HCT116 (cell line): ENCODE results near the gene RAET1E. TPM values are rescaled to one million over a fixed set of nuclear protein-coding genes. Genes with fewer than 3 reads are reported as not detected.
"Not testable (repeated sequence)": the region's sequence is repeated elsewhere in the genome, so short reads cannot be mapped to it uniquely, and the experiment has no call there.

ENCODE experiments used
- ATAC-seq: fragments of 200-7000 bp; cut with Tn5 transposase; 2 replicates; pipeline ENCODE4 v1.9.1; 2020; ENCODE audit warnings: mild to moderate bottlenecking, moderate library complexity
- BruUV-seq: library from RNA; stranded (reverse); fragments of 400-500 nt; replicated peaks from 2 replicates; lab custom pipeline; 2021; lab: Mats Ljungman, UMichigan
- CTCF ChIA-PET: fragments of 300-600 bp; sonication (Branson Sonifier 250); formaldehyde crosslinking; loops from one replicate; lab custom pipeline; 2021; ENCODE audit warnings: antibody characterized with exemption; lab: Charles Lee
- POLR2A ChIA-PET: fragments of 300-600, 350-600 bp; sonication (Branson Sonifier 250); formaldehyde crosslinking; loops from one replicate; lab custom pipeline; 2021; ENCODE audit warnings: antibody characterized with exemption; lab: Charles Lee
- RAD21 ChIA-PET, 2 experiments: fragments of 300-600 bp; sonication (Branson Sonifier 250); formaldehyde crosslinking; loops; one replicate each; lab custom pipeline; 2023; ENCODE audit warnings: low total read pairs in 2 of 2; ENCODE audit not compliant: uncharacterized antibody in 2 of 2, unreplicated experiment in 2 of 2, low non-redundant PET in 1 of 2; lab: Charles Lee
- DNase-seq: peaks from one replicate; pipeline ENCODE4 v3.0.0-alpha.2; 2010; ENCODE audit warnings: low read depth, low spot score
- H2AFZ ChIP-seq: fragments of 200-600 bp; shearing (Covaris generic), sonication (generic); 2 replicates; pipeline ENCODE4 v1.6.1; 2017; ENCODE audit warnings: low read depth, mixed run types, mixed read lengths, antibody characterized with exemption, low read length; ENCODE audit not compliant: poor library complexity, severe bottlenecking
- H3K27ac ChIP-seq: 2 replicates; pipeline ENCODE4 v1.5.1; 2012; ENCODE audit warnings: low read depth, low read length
- H3K27me3 ChIP-seq: fragments of 200-600 bp; sonication (generic); 2 replicates; pipeline ENCODE4 v1.6.1; 2016; ENCODE audit warnings: mixed run types, low read length, mixed read lengths; ENCODE audit not compliant: insufficient read depth
- H3K36me3 ChIP-seq, 2 experiments: fragments of 200-500 bp in 1 of 2; fragments of 200-600 bp in 1 of 2; sonication (Bioruptor generic) in 1 of 2; sonication (generic) in 1 of 2; 2 replicates each; pipeline versions ENCODE4 v1.5.1 to v1.6.1; 2014 to 2016; ENCODE audit warnings: low read length in 2 of 2, inconsistent platforms in 1 of 2, mixed read lengths in 1 of 2, mixed run types in 1 of 2; ENCODE audit not compliant: insufficient read depth in 2 of 2, control insufficient read depth in 1 of 2
- H3K4me1 ChIP-seq, 2 experiments: fragments of 200-600 bp in 1 of 2; sonication (generic) in 1 of 2; 2 replicates each; pipeline versions ENCODE4 v1.5.1 to v1.6.1; 2012 to 2017; ENCODE audit warnings: low read length in 2 of 2, inconsistent platforms in 1 of 2, mild to moderate bottlenecking in 1 of 2, mixed read lengths in 1 of 2, mixed run types in 1 of 2, moderate library complexity in 1 of 2; ENCODE audit not compliant: insufficient read depth in 2 of 2, control insufficient read depth in 1 of 2
- H3K4me2 ChIP-seq: fragments of 200-600 bp; sonication (generic); 2 replicates; pipeline ENCODE4 v1.6.1; 2017; ENCODE audit warnings: mixed run types, low read length, mixed read lengths
- H3K4me3 ChIP-seq, 2 experiments: fragments of 200-600 bp in 1 of 2; sonication (generic) in 1 of 2; replicated peaks in 1 of 2; 2 replicates each; pipeline ENCODE4 v1.5.1; 2011 to 2016; ENCODE audit warnings: low read length in 2 of 2, control low read depth in 1 of 2, low read depth in 1 of 2, mild to moderate bottlenecking in 1 of 2, mixed read lengths in 1 of 2, mixed run types in 1 of 2
- H3K79me2 ChIP-seq: fragments of 200-600 bp; sonication (generic); 2 replicates; pipeline ENCODE4 v1.6.1; 2017; ENCODE audit warnings: mild to moderate bottlenecking, mixed run types, low read length, moderate library complexity, mixed read lengths; ENCODE audit not compliant: insufficient read depth
- H3K9ac ChIP-seq: fragments of 200-600 bp; sonication (generic); 2 replicates; pipeline ENCODE4 v1.6.1; 2016; ENCODE audit warnings: low read length, mixed read lengths
- H3K9me2 ChIP-seq: fragments of 200-600 bp; sonication (generic), shearing (Covaris generic); 2 replicates; pipeline ENCODE4 v1.6.1; 2017; ENCODE audit warnings: mixed run types, mild to moderate bottlenecking, moderate library complexity; ENCODE audit not compliant: insufficient read depth
- H3K9me3 ChIP-seq, 2 experiments: fragments of 200-500 bp in 1 of 2; fragments of 200-600 bp in 1 of 2; sonication (Bioruptor generic) in 1 of 2; sonication (generic) in 1 of 2; 2 replicates each; pipeline ENCODE4 v1.6.1; 2014 to 2017; ENCODE audit warnings: low read length in 2 of 2, mixed read lengths in 2 of 2, inconsistent platforms in 1 of 2, low read depth in 1 of 2, mild to moderate bottlenecking in 1 of 2, mixed run types in 1 of 2, moderate library complexity in 1 of 2; ENCODE audit not compliant: control insufficient read depth in 1 of 2, insufficient read depth in 1 of 2
- H4K20me1 ChIP-seq: fragments of 200-600 bp; sonication (generic), shearing (Covaris generic); 2 replicates; pipeline ENCODE4 v1.6.1; 2017; ENCODE audit warnings: mixed run types, mild to moderate bottlenecking, moderate library complexity; ENCODE audit not compliant: insufficient read depth
- EGR1 ChIP-seq: IDR thresholded peaks from 2 replicates; pipeline ENCODE4 v1.6.1; 2012; ENCODE audit warnings: low read depth
- ELF1 ChIP-seq: IDR thresholded peaks from 2 replicates; pipeline ENCODE4 v1.6.1; 2012; ENCODE audit warnings: low read depth, borderline replicate concordance
- JUND ChIP-seq: IDR thresholded peaks from 2 replicates; pipeline ENCODE4 v1.6.1; 2012
- POLR2A ChIP-seq: IDR thresholded peaks from 2 replicates; pipeline ENCODE4 v1.7.0; 2011; ENCODE audit warnings: borderline replicate concordance; ENCODE audit not compliant: insufficient read depth, insufficient read length; ENCODE audit errors: extremely low read depth
- POLR2AphosphoS5 ChIP-seq: IDR thresholded peaks from 2 replicates; pipeline ENCODE4 v1.6.1; 2011; ENCODE audit warnings: mild to moderate bottlenecking, low read depth, low read length, moderate library complexity
- RAD21 ChIP-seq: IDR thresholded peaks from 2 replicates; pipeline ENCODE4 v1.6.1; 2012; ENCODE audit warnings: low read depth, mild to moderate bottlenecking
- SP1 ChIP-seq: IDR thresholded peaks from 2 replicates; pipeline ENCODE4 v1.6.1; 2012; ENCODE audit warnings: low read depth
- ZFX ChIP-seq: fragments of 450-650 bp; IDR thresholded peaks from 2 replicates; pipeline ENCODE4 v1.6.1; 2017
- ZNF274 ChIP-seq: fragments of 200-500 bp; sonication (Bioruptor generic); IDR thresholded peaks from 2 replicates; pipeline ENCODE4 v1.6.1; 2014; ENCODE audit warnings: mild to moderate bottlenecking, low read depth, low read length, inconsistent platforms
- intact Hi-C: fragments of 100-400 bp; cut with micrococcal nuclease; formaldehyde crosslinking; loops from 2 replicates; pipeline ENCODE4 v1.10.0; 2022
- total RNA-seq: library from RNA; stranded (reverse); gene quantifications from one replicate; pipeline ENCODE4 v1.2.1, GENCODE V29; 2021; ENCODE audit not compliant: unreplicated experiment
- TF ChIP-seq, protein P1 (sequence below): IDR thresholded peaks from 2 replicates; pipeline ENCODE4 v1.6.1; 2012
- TF ChIP-seq, protein P2 (sequence below), 3 experiments: fragments of 200-600 bp in 1 of 3; sonication (generic) in 1 of 3; IDR thresholded peaks in 2 of 3; conservative IDR thresholded peaks in 1 of 3; 2 replicates each; pipeline ENCODE4 v1.5.1; 2012 to 2017; ENCODE audit warnings: low read depth in 2 of 3, low read length in 2 of 3, antibody characterized with exemption in 1 of 3, borderline replicate concordance in 1 of 3, control low read depth in 1 of 3, mild to moderate bottlenecking in 1 of 3, mixed read lengths in 1 of 3, mixed run types in 1 of 3, moderate library complexity in 1 of 3; ENCODE audit not compliant: insufficient read depth in 1 of 3
- TF ChIP-seq, protein P3 (sequence below): IDR thresholded peaks from 2 replicates; pipeline ENCODE4 v1.6.1; 2011; ENCODE audit warnings: mild to moderate bottlenecking, low read length, moderate library complexity; ENCODE audit not compliant: insufficient replicate concordance; ENCODE audit errors: extremely low read depth

Gene RAET1E
- total RNA-seq, 1 experiment from 2014 or later: 3.9 TPM

DNA sequence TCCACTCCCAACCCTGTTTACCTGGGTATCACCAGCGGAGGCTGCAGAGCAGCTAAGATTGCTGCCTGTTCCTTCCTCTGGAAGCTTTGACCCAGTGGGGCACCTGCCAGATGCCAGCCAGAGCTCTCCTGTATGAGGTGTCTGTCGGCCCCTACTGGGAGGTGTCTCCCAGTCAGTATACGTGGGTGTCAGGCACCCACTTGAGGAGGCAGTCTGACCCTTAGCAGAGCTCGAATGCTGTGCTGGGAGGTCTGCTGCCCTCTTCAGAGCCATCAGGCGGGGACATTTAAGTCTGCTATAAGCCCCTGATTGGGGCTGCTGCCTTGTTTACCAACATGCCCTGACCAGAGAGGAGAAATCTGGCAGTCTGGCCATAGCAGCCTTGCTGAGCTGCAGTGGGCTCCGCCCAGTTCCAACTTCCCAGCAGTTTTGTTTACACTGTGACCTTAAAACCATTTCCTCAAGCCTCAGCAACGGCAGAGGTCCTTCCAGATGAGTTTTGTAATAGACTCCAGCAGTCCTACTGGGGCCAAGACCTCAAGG lies 2.8 kb downstream of the RAET1E start:
- H3K36me3 ChIP-seq: no peaks in the 10 kb centered on the region
- no peaks in the 10 kb centered on the region for H3K9me3 ChIP-seq
- ChIA-PET RAD21 (no interaction called here), CTCF (interaction anchor here (0.8 to 1.4 kb wide), 2 partner anchors 9 to 55 kb away, joined by 3 to 5 read pairs; no protein-coding TSS in a partner anchor), POLR2A (interaction anchor here (1.3 kb wide), 1 partner anchor 10 kb away, joined by 3 read pairs; no protein-coding TSS in a partner anchor)
- H3K9me2 ChIP-seq: no peaks in the 10 kb centered on the region
- peak overlapping the region; percentile 90 for H3K4me2 ChIP-seq
- intact Hi-C loops: loop anchor here (5.0 kb wide), 1 partner anchor 248 kb away; the partner anchor contains the start of gene KATNA1
- no peaks in the 10 kb centered on the region for H4K20me1 ChIP-seq
- no peaks in the 10 kb centered on the region for H3K27me3 ChIP-seq
- TF ChIP-seq JUND (no peak), POLR2AphosphoS5 (peak; percentile 33; the same call in 1 of the 2 replicates), EGR1 (peak; percentile 86), ELF1 (no peak), POLR2A (no peak), SP1 (no peak), ZFX (no peak), RAD21 (peak; percentile 55), ZNF274 (no peak)
- TF ChIP-seq, protein P1, sequence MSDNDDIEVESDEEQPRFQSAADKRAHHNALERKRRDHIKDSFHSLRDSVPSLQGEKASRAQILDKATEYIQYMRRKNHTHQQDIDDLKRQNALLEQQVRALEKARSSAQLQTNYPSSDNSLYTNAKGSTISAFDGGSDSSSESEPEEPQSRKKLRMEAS: no peak
- TF ChIP-seq, protein P2, sequence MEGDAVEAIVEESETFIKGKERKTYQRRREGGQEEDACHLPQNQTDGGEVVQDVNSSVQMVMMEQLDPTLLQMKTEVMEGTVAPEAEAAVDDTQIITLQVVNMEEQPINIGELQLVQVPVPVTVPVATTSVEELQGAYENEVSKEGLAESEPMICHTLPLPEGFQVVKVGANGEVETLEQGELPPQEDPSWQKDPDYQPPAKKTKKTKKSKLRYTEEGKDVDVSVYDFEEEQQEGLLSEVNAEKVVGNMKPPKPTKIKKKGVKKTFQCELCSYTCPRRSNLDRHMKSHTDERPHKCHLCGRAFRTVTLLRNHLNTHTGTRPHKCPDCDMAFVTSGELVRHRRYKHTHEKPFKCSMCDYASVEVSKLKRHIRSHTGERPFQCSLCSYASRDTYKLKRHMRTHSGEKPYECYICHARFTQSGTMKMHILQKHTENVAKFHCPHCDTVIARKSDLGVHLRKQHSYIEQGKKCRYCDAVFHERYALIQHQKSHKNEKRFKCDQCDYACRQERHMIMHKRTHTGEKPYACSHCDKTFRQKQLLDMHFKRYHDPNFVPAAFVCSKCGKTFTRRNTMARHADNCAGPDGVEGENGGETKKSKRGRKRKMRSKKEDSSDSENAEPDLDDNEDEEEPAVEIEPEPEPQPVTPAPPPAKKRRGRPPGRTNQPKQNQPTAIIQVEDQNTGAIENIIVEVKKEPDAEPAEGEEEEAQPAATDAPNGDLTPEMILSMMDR (IDR thresholded peaks at IDR 0.05 in 2 of 3, conservative IDR thresholded peaks at IDR 0.05 in 1 of 3; ENCODE audit: borderline replicate concordance in 1 of 3, insufficient read depth in 1 of 3, low read depth in 2 of 3, low read length in 2 of 3): peak in 1 of 3 experiments; percentile 23; a peak in 1 of 6 replicates
- TF ChIP-seq, protein P3, sequence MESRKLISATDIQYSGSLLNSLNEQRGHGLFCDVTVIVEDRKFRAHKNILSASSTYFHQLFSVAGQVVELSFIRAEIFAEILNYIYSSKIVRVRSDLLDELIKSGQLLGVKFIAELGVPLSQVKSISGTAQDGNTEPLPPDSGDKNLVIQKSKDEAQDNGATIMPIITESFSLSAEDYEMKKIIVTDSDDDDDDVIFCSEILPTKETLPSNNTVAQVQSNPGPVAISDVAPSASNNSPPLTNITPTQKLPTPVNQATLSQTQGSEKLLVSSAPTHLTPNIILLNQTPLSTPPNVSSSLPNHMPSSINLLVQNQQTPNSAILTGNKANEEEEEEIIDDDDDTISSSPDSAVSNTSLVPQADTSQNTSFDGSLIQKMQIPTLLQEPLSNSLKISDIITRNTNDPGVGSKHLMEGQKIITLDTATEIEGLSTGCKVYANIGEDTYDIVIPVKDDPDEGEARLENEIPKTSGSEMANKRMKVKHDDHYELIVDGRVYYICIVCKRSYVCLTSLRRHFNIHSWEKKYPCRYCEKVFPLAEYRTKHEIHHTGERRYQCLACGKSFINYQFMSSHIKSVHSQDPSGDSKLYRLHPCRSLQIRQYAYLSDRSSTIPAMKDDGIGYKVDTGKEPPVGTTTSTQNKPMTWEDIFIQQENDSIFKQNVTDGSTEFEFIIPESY: no peak
- H3K4me3 ChIP-seq: peak overlapping the region; percentile 30 to 51
- DNase-seq (no peak), ATAC-seq (peak; percentile 47)
- peak overlapping the region; percentile 66 for H3K27ac ChIP-seq
- peaks cover 45 to 55% of the 10 kb centered on the region in 2 experiments for H3K4me1 ChIP-seq
- no peaks in the 10 kb centered on the region for H3K79me2 ChIP-seq
- peak overlapping the region; percentile 59 for H2AFZ ChIP-seq
- BruUV-seq: no TSS peak
- peak overlapping the region; percentile 47 for H3K9ac ChIP-seq

DNA sequence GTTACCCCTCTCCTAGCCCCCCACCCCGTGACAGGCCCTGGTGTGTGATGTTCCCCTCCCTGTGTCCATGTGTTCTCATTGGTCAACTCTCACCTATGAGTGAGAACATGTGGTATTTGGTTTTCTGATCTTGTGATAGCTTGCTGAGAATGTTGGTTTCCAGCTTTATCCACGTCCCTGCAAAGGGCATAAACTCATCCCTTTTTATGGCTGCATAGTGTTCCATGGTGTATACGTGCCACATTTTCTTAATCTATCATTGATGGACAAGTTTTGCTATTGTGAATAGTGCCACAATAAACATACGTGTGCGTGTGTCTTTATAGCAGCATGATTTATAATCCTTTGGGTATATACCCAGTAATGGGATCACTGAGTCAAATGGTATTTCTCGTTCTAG lies 6.0 kb downstream of the RAET1E start:
- H3K27ac ChIP-seq, CTCF ChIA-PET: not testable (repeated sequence)
- H3K4me1 ChIP-seq: peaks cover 33 to 57% of the 10 kb centered on the region in 2 experiments

More for the DNA sequence above, 6.0 kb downstream of the RAET1E start:
- H4K20me1 ChIP-seq, POLR2A ChIA-PET, ATAC-seq, H3K79me2 ChIP-seq, H3K9me3 ChIP-seq, DNase-seq, H3K9ac ChIP-seq, RAD21 ChIA-PET, H3K9me2 ChIP-seq, H2AFZ ChIP-seq, BruUV-seq, H3K36me3 ChIP-seq, intact Hi-C loops, H3K27me3 ChIP-seq, H3K4me2 ChIP-seq, H3K4me3 ChIP-seq: not testable (repeated sequence)
